NCI-H1105 (cell line): ENCODE measurements around the gene PTPRH.

Experiments
- DNase-seq: peaks from one replicate; lab custom pipeline; 2025; lab: John Stamatoyannopoulos, UW

Gene PTPRH

DNA sequence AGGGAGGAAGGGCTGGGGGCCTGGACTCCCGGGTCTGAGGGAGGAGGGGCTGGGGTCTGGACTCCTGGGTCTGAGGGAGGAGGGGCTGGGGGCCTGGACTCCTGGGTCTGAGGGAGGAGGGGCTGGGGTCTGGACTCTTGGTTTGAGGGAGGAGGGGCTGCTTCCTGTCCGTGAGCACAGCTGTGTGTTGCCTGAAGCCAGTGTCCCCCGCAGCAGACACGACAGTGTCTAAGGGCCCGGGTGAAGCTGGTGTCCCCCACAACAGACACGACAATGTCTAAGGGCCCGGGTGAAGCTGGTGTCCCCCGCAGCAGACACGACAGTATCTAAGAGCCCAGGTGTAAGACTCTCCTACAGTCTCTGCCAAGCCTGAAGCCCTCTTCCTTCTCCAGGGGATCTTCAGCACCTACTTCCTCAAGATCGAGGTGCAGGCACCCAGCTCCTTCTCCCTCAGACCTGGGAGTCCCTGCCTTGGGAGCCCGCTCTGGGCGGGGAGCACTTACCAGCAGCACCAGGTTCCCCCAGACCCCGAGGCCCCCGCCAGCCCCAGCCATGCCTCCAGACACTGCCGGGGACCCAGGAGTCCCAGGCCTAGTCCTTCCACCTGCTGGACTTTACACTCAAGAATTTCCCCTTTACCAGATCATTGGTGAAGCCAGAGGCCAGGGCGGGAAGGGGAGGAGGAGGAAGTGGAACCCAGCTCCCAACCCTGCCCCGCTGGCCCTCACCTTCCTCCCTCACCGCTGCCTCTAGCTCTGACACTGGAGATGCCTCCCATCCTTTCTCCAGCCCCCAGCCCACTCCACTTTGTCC is at the start of gene PTPRH:
PTPRH (minus strand) TSS at position 622 of the 813 bp plus-strand sequence; CDS start at position 554, 68 bp downstream.
- no peak for DNase-seq

GRCh38 chr19:55258476-55258827 is 49.2 kb upstream of the PTPRH start:
- no peak for DNase-seq

DNA sequence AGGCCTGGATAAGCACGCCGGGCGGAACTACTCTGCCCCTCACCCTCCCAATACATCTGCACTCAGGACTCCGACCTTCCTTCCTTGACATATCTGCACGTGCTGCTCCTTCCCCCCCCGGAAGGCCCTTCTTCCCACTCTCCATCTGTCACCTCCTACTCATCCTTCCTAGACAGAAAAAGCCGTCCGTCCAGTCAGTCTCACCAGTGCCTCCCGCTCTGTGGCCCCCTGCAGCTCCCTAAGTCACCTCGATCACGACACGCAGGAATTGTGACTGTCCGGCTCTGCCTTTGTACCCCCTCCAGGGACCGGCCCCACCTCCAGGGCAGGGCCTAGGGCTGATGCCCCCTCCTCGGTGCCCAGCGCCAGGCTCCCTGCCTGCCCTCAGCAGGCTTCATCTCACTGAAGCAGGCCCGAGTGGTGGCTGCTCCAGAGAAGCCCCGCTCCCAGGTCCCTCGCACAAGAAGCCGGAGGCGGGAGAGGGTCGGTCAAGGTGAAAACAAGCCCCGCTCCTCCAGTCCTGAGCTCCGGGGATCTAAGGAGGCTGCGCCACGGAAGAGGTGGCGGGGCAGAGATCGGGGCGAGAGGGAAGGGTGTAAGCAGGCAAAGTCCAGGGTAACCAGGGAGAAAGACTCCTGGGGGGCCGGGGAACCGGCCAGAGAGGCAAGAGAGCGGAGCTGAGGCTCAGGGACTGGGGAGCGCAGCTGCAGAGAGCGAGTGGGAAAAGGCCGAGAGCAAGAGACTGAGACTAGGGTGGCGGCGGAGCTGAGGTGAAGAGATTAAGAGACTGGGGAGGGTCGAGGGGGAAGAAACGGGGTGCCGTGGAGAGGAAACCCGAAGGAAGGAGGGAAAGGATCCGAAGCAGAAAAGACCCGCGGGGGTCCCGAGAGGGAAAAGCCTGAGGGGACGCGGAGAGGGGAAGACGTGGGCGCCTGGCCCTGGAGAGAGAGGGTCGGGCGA is 48.4 kb upstream of the PTPRH start:
- no peak for DNase-seq

DNA sequence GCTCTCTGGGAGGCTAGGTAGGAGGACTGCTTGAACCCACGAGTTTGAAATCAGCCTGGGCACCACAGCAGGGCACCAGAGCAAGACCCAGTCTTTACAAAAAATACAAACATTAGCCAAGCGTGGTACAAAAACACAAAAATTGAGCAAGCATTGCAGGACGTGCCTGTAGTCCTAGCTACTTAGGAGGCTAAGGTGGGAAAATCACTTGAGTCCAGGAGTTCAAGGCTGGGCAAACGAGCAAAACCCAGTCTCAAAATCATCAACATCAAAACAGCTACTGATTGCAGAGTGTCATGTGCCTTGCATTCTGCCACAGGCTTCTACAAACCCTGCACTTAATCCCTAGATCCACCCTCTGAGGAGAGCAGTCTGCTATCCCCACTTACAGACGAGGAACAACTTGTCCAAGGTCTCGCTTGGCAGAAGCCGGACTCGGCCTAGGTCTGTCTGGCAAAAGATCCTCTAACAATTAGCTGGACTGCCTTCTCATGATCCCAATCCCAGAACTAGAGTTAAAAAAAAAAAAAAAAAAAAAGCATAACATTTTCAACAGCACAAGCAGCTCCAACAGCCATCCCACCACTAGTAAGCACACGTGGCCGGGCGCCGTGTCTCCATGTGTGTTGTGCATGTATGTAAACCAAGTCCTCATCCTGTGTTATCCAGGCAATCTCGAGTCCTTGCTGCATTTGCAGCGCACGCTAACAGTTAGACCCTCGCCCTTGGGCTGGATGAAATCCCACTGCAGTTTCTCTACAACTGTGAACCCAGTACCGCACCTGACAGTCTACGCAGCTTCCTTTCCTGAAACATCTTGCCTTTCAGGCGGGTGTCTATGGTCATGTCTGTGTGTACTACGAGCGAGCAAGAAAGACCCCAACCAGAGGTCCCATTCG is 47.5 kb upstream of the PTPRH start:
- no peak for DNase-seq

- DNase-seq: no peak
These were observed 46.5 kb upstream of the PTPRH start for GRCh38 chr19:55255618-55256423.

GRCh38 chr19:55254625-55254977 is 45.3 kb upstream of the PTPRH start:
- DNase-seq: no peak

GRCh38 chr19:55253842-55254624 is 44.7 kb upstream of the PTPRH start:
- DNase-seq: no peak

DNA sequence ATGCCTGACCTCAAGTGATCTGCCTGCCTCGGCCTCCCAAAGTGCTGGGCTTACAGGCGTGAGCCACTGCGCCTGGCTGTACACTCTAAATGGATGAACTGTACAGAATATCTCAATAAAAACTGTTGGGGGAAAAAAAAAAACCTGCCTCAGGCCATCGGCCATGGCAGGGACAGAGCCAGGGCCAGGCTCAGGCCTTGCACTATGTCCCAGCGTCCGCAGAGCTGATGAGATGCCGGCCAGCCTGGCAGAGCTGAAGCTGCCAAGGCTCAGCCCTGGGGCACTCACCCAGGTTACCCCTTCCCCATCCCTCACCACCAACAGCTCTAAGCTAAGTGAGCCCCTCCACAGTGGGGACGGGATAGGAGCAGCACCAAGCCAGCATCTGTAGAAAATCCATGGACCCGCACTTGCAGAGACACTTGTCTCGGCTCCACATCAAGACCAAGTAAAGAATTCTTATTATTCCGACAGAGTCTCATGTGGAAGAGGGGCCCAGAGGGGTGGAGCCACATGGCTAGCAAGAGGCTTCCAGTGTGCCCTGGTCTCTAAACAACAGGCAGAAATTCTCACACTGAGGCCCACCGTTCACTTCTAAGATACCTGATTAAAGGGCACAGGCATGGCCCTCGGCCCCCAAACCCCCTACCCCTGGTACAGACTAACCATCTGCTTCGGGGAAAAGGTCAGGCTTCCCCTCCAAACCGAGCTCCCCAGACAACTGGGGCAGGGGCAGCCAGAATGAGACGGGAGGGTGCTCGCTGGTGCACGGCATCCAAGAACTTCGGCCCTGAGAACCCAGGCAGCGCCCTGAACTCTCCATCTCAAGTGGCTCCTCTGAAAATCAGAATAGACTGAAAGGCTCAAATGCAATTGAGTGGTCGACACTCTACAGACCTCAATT is 43.7 kb upstream of the PTPRH start:
- DNase-seq: no peak

GRCh38 chr19:55251341-55252081 is 42.2 kb upstream of the PTPRH start:
- no peak for DNase-seq

DNA sequence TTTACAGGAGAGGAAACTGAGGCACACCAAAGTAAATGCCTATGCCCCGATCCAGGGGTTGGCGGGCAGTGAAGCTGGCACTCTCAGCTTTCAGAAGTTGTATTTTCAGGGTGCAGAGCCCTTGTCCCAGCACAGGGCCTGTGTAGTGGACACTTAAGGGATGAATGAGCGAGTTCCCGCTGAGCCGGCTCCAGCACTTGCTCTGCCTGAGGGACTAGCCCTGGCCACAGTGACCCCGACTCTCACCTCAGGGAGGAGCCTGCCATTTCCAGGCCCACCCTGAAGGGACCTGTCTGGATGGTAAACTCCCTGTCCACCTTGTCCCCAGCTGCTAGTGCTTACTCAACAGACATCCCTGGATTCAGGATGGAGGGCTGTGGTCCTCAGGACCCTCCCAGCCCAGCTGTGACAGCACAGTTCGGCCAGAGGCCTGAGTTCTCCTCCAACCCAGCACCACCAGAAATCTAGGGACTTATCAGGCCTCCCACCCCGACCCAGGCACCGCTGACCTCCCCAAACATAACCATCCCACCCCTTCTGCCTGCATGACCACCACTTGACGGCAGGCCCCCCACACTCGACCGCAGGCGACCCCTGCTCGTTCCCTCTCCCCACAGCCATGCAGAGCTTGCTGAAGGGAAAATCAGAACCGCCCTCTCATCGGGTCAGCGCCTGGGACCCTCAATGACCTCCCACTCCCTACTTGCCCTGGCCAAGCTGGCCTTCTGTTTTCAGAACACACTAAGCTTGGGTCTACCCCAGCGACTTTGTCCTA is 41.1 kb upstream of the PTPRH start:
- DNase-seq: no peak

GRCh38 chr19:55249841-55250240 is 40.5 kb upstream of the PTPRH start:
- no peak for DNase-seq

GRCh38 chr19:55248704-55249103 is 39.4 kb upstream of the PTPRH start:
- no peak for DNase-seq

DNA sequence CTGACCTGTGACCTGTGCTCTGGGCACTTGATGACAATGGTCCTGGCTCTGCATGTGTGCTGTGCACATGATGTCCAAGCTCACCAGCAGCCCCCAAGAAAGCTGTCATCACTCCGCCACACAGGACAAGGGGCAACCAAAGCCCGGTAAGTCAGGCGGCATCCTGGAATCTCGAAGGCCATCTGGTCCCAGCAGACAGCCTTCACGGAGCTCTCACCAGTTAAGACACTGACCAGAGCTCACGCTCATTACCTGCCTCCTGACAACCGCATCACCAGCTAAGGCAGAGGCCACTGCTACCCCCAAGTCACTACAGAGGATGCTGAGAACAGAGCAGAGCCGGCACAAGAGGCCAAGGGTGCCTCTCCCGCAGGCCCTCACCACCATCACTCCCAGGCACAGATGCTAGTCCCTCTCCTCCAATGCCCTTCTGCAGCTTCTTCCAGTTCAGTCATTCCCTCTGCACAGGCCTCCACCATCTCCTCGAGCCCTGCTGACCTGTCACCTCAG is 38.9 kb upstream of the PTPRH start:
- DNase-seq: no peak

- DNase-seq: no peak
These were observed 38.4 kb upstream of the PTPRH start for GRCh38 chr19:55247621-55248099.

DNA sequence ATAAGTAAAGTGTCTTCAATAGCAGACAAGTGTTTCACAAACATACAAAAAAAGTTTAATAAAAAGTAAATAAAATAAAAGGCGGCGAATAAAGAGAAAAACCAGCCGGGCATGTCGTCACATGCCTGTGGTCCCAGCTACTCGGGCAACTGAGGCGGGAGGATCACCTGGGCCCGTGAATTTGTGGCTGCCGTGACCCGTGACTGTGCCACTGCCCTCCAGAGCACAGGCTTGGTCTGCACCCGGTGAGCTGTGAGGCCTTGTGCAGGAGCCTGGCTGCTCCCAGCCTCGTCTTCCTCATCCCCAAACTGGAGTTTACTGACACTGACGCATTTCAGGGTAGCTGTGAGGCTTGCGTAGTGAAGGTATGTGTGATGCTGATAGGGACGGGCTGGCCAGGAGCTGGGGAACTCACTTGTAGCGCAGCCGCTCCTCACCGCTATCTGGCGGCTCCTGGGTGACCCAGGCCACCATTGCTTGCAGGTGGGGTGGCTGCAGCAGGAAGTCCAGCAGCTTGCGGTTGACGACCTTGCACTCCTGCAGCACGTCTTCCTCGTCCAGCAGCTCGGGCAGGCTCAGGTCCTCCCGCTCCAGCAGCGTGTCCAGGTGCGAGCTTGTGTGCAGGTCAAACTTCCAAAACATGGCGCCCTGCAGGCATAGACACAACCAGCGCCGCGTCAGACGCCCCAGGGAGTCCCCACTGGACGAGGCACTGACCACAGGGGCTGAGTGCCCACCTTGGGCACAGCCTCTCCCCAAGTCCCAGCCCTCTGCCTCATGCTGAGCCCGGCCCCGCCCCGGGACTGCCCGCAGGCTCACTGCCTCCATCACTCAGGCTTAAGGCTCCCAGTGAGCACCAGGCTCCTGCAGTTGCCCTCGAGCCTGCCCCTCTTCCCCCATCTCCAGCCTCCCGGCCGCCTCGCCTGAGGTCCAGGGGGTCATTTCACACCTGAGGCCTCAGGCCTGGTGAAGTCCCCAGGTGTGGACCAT is 37.5 kb upstream of the PTPRH start:
- no peak for DNase-seq

DNA sequence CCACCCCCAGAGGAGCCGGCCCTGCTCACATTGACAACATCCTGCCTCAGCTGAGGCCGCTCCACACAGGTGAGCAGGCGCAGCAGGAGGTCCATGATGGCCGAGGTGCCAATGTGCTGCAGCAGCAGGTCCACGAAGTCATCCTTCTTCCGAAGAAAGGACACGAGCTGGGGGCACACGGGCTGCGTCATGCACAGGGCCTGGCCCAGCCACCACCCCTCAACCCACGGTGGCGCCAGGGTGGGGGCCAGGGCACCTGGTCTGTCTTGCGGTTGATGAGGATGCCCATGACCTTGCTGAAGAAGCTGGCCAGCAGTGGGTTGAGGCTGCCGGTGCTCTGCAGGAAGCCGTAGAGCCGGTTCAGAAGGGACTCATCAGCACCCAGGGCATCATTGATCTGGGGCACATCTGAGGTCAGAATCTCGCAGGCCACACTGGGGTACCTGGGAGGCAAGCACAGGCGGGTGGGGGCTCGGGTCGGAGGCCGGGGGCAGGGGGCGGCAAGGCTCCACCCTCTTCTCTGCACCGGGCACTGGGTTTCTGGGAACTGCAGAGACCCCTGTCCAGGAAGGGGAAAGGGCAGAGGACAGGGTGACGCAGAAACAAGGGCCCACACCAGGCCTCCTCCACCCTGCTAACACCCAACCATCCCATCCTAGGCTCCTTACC is 36.1 kb upstream of the PTPRH start:
- DNase-seq: no peak
